Erythroblast (primary cell): Measurements from ENCODE around the gene CXCL17.
"Not testable (repeated sequence)": the region's sequence is repeated elsewhere in the genome, so short reads cannot be mapped to it uniquely, and the experiment has no call there.

Experiments used
- DNase-seq, 2 experiments: peaks; one replicate each; lab custom pipeline; 2025; lab: John Stamatoyannopoulos, UW
- GATA1 ChIP-seq: IDR thresholded peaks from 2 replicates; pipeline ENCODE4 v1.6.1; 2011; ENCODE audit warnings: low read depth, mild to moderate bottlenecking, control low read depth, low read length, moderate library complexity
- POLR2A ChIP-seq: IDR thresholded peaks from 2 replicates; pipeline ENCODE4 v1.6.1; 2011; ENCODE audit warnings: mild to moderate bottlenecking, low read length

Gene CXCL17

GRCh38 chr19:42450314-42450934, 7.7 kb upstream of the CXCL17 start:
- TF ChIP-seq POLR2A (no peak), GATA1 (no peak)
- DNase-seq, result peak; percentile 81 to 90

GRCh38 chr19:42448306-42448705, 5.6 kb upstream of the CXCL17 start:
- not testable (repeated sequence) for DNase-seq

DNA sequence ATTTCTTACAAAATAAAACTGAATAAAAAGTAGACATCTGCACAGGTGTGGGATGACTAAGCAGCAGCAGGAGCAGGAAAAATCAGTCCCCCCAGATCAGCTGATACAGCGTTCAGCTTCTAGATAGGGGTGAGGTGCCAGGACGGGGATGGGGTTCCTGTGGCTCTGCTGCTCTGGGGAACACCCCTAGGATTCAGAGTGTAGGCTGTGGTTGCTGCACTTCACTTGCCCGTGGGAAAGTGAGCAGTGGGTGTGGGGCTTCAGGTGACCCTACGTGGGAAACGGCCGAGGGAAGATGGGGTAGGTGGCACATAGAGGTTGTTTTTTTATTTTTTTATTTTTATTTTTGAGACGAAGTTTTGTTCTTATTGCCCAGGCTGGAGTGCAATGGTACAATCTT, 3.2 kb upstream of the CXCL17 start:
- no peak for DNase-seq
- TF ChIP-seq GATA1, result no peak
- TF ChIP-seq POLR2A, result no peak

DNA sequence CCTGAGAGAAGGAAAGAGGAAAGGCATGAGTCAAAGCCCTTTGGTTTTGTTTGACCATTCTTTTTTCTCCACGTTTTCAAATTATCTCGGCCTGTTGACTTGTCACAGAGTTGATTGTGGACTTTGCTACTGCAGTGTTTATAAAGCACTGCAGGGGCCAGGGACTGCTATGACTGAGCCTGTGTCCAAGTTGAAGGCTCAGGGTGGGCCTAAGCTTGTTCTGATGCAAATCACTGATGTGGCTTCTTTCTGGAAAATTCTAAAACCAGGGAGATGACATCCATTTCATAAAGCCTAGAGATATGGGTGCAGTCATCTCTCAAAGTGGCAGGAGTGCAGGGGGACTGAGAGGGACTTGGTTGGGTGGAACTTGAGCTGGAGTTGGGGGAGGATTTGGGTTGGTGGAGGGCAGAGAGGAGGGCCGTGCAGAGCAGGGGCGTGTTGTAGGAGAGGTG, 1.2 kb upstream of the CXCL17 start:
- no peak for TF ChIP-seq GATA1
- TF ChIP-seq POLR2A, result no peak
- DNase-seq, result no peak

DNA sequence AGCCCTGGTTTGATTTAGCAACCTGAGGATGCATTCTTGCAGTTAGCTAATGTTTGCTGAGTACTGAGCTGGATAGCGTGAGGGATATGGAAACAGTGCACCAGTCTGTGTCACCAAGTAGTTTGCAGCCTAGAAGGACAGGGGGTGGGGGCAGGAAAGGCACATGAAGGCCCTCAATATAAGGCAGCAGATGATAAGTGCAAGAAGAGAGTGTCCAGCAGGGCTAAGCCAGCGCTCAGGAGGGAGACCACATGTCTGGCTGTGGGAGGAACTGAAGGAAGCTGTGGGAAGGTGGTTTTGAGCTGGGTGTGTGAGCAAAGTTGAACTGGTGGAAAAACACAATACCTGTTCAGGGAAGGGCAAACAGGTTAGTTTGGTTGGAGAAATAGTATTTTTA, 1.7 kb downstream of the CXCL17 start:
- no peak for DNase-seq
- TF ChIP-seq POLR2A, result no peak
- TF ChIP-seq GATA1, result no peak

GRCh38 chr19:42440357-42441048, 2.2 kb downstream of the CXCL17 start:
- no peak for TF ChIP-seq GATA1
- peak; percentile 77 to 87 for DNase-seq

DNA sequence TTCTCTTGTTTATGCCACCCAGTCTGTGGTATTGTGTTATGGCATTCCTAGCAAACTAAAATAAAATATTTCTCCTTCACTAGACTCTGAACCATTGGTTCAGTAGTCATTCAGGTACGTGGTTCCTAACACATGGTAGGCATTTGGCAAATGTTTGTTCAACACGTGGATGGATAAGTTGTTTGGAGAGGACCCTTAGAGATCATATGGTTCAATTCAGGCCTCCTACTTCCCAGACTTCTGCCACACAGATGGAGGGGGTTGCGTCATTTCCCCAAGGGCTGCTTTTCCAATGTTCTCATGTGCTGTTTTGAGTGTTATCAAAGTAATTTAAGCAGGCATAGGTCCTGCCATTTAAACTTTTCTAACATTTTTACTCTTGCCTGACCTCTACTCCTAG, 6.7 kb downstream of the CXCL17 start:
- no peak for TF ChIP-seq POLR2A
- no peak for TF ChIP-seq GATA1
- DNase-seq, result no peak

GRCh38 chr19:42435316-42435715, 7.4 kb downstream of the CXCL17 start:
- TF ChIP-seq POLR2A, result no peak
- TF ChIP-seq GATA1, result no peak
- DNase-seq, result no peak

DNA sequence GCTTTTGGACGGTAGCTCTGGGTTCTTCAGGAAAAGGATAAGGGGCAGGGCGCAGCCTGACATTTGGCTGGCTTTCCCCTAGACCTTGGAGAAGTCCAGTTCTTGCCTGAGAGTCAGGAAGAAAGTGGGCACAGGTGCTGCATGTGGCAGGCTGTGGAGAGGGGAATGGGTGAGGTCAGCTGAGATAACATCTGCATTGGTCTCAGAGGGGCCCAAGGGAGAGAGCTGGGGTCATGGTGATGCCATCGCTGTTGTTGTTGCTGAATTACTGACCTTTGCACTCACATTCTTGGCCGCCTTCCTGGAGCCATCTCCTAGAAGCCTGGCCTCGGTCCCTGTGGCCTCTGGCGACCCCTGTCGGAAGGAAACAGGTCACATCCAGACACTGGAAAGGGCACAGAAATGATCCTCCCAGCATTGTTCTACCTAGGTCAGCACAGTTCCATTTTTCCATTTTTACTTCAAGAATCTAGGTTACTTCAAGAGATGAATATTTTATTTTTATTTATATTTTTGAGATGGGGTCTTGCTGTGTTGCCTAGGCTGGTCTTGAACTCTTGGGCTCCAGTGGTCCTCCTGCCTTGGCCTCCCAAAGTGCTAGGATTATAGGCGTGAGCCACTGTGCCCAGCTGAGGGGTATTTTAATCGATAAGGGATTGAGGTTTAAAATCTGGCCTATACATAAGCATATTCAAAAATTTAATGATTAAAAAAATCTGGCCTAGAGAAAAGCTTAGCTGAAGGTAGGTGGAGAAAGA, 9.1 kb downstream of the CXCL17 start:
- peak; percentile 76 to 86 for DNase-seq
- TF ChIP-seq GATA1, result no peak

DNA sequence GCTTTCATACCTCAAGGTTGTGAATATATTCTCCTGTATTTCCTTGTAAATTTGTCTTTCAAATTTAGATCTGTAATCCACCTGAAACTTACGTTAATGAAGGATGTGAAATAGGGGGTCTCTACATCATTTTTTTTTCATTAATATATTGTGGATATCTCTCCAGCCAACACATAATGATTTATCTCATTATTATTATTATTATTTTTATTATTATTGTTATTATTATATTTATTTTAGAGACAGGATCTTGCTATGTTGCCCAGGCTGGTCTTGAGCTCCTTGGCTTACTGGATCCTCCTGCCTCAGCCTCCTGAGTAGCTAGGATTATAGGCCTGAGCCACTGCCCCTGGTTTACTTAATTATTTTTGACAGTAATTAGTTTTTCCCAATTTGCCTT, 11.3 kb downstream of the CXCL17 start:
- no peak for DNase-seq
- TF ChIP-seq GATA1 (no peak), POLR2A (no peak)

DNA sequence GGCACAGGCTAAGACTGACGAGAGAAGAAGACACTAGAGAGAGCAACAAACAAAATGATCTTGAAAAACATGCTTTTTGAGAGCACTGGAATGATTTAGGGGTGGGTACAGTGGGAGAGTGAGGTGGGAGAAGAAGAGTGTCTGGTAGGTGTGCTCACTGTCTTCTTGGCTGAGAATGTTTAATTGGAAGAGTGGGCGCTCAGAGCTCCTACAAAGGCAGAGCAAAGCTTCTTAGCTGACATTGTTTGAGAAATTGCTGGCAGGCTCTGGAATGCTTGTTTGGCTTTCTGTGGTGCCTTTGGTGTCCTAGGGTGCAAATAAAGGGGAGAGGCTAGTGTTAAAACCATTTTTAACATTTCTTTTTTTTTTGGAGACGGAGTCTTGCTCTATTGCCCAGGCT, 14.1 kb downstream of the CXCL17 start:
- no peak for DNase-seq
- TF ChIP-seq GATA1 (no peak), POLR2A (no peak)

DNA sequence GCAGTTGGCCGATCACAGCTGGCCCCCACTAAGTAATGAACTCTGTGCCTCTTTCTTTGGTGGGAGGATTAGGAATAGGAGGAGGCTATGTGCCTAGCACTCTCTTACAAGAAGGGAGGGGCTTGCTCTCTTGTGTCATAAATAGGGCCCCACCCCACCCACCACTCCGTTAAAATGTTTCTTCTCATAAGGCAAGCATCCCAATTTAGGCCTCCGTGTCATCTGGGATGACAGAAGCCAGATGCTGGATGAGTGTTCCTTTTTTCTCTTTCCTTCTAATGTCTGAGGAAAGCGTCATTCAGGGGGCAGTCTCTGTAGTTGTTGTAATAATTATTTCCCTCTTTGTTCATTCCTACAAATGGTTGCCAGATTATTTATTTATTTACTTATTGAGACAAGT, 15.4 kb downstream of the CXCL17 start, which contains the start of gene LIPE:
TSS of gene LIPE (minus strand) at position 76 of the 400 bp plus-strand sequence. CDS start 239 bp downstream, outside the sequence.
- TF ChIP-seq POLR2A (no peak), GATA1 (no peak)
- no peak for DNase-seq

GRCh38 chr19:42426643-42427042, 16.1 kb downstream of the CXCL17 start:
- DNase-seq, result no peak
- TF ChIP-seq GATA1, result no peak
- TF ChIP-seq POLR2A, result no peak

DNA sequence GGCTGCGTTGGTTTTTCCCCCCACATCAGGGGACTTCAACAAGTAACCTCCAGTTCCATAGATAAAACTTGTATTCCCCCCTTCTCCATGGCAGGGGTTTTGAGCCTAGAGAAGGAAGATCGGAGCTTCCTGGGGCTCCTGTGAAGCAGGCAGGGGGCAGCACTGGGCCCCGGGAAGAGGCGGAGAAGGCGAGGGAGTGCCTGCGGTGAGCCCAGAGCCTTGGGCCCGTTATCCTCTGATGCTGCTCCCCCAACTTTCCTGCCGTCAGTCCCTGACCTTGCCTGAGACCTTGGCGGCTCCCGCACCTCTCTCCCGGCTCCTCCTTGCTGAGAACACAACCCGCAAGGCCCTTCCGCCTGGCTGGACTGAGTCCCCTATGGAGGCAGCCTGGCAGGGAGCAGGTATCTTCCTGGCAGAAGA, 18.0 kb downstream of the CXCL17 start:
- no peak for DNase-seq
- TF ChIP-seq POLR2A, result no peak
- no peak for TF ChIP-seq GATA1
